Measurements from ENCODE around the gene TRMT13. TPM values are rescaled to one million over a fixed set of nuclear protein-coding genes. Genes with fewer than 3 reads are reported as not detected.

TRMT13 gene
- total RNA-seq, 2 donors from 2014 or later = 3.1 to 3.7 TPM

DNA sequence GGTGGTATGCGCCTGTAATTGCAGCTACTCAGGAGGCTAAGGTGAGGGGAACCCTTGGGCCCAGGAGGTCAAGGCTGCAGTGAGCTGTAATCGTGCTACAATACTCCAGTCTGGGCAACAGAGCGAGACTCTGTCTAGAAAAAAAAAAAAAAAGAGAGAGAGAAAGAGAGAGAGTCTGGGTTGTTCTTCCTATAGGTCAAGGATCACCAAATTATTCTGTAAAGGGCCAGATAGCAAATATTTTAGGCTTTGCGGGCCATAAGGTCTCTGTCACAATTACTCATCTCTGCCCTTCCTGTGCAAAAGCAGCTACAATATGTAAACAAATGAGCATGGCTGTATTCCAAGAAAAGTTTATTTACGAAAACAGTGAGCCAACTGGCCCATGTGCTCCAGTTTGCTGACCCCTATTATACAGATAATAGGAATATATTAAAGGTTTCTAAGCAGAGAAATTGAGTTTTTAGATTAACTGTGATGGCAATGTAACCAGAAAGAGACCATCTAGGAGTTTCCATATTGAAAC is 2.3 kb upstream of the TRMT13 start:
- Histone ChIP-seq H3K36me3 (no peaks in the 10 kb centered on the region), H3K27ac (no peak overlapping the region), H3K27me3 (no peaks in the 10 kb centered on the region), H3K4me1 (peaks cover 0 to 16% of the 10 kb centered on the region in 2 donors), H3K4me3 (no peak overlapping the region), H3K9me3 (no peaks in the 10 kb centered on the region)
- TF ChIP-seq, protein P1, sequence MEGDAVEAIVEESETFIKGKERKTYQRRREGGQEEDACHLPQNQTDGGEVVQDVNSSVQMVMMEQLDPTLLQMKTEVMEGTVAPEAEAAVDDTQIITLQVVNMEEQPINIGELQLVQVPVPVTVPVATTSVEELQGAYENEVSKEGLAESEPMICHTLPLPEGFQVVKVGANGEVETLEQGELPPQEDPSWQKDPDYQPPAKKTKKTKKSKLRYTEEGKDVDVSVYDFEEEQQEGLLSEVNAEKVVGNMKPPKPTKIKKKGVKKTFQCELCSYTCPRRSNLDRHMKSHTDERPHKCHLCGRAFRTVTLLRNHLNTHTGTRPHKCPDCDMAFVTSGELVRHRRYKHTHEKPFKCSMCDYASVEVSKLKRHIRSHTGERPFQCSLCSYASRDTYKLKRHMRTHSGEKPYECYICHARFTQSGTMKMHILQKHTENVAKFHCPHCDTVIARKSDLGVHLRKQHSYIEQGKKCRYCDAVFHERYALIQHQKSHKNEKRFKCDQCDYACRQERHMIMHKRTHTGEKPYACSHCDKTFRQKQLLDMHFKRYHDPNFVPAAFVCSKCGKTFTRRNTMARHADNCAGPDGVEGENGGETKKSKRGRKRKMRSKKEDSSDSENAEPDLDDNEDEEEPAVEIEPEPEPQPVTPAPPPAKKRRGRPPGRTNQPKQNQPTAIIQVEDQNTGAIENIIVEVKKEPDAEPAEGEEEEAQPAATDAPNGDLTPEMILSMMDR (IDR thresholded peaks at IDR 0.05) = no peak
- no peak for DNase-seq (ENCODE audit: low spot score)

DNA sequence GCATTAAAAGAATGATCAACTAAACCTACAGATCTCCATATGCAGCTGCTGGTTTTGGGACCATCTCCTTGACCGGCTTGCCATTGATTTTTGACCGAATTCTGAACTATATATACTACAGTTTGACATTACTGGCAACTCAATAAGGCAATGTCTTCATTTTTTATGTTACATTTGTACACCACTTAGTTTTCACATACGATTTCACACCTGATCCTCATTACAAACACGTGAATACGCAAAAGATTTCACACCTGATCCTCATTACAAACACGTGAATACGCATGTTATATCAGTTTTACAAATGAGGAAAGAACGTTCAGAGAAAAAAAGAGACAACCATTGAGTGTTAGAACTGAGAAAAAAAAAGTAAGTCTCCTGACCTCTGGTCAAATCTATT is 1.3 kb upstream of the TRMT13 start:
- DNase-seq (ENCODE audit: low spot score) = no peak
- no peak overlapping the region for H3K27ac ChIP-seq
- H3K36me3 ChIP-seq = no peaks in the 10 kb centered on the region
- peaks cover 0 to 18% of the 10 kb centered on the region in 2 donors for H3K4me1 ChIP-seq
- H3K9me3 ChIP-seq = no peaks in the 10 kb centered on the region
- no peaks in the 10 kb centered on the region for H3K27me3 ChIP-seq
- TF ChIP-seq, protein P1 (IDR thresholded peaks at IDR 0.05) = no peak
- peak overlapping the region in 1 of 2 donors; percentile 81 for H3K4me3 ChIP-seq

DNA sequence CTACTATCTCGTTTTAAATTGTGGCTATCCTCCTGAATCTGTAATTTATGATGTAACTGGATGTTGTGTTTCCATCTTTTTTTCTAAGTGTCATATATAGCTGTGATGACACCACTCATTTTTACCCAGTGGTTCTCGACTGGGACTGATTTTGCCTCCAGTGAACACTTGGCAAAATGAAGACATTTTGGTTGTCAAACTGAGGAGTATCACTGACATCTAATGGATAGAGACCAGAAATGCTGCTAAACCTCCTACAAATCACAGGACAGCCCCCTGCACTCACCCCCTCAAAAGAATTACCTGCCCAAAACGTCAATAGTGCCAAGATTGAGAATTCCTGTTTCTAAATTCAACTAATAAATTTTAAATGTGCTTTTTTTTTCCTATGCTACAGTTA is 1.9 kb downstream of the TRMT13 start:
- DNase-seq (ENCODE audit: low spot score) = no peak
- H3K4me3 ChIP-seq = no peak overlapping the region
- H3K27me3 ChIP-seq = no peaks in the 10 kb centered on the region
- no peaks in the 10 kb centered on the region for H3K9me3 ChIP-seq
- TF ChIP-seq, protein P1 (IDR thresholded peaks at IDR 0.05) = no peak
- peaks cover 22% of the 10 kb centered on the region for H3K36me3 ChIP-seq
- H3K4me1 ChIP-seq = peaks cover 0 to 18% of the 10 kb centered on the region in 2 donors
- H3K27ac ChIP-seq = no peak overlapping the region

DNA sequence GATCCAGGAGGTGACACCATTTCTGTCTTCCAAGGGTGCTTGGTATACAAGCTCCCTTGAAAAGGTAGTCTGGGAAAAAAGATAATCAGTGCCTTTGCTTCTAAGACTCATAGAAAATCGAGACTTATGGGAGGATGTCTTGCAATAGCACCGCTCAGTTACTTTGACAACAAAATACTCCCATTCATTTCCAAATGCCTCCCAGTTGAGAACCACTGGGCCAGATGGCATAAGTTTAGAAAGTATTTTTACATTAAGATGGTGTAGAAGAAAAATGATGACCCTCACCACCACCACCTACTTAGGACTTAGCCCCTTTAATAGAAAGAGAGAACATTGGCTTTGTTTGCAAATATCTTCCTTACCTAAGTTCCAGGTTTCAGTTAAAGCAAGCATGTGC is 4.6 kb downstream of the TRMT13 start:
- H3K4me1 ChIP-seq = peaks cover 0 to 11% of the 10 kb centered on the region in 2 donors
- H3K4me3 ChIP-seq = no peak overlapping the region
- no peaks in the 10 kb centered on the region for H3K9me3 ChIP-seq
- TF ChIP-seq, protein P1 (IDR thresholded peaks at IDR 0.05) = no peak
- peaks cover 40% of the 10 kb centered on the region for H3K36me3 ChIP-seq
- no peak for DNase-seq (ENCODE audit: low spot score)
- no peak overlapping the region for H3K27ac ChIP-seq
- H3K27me3 ChIP-seq = no peaks in the 10 kb centered on the region

DNA sequence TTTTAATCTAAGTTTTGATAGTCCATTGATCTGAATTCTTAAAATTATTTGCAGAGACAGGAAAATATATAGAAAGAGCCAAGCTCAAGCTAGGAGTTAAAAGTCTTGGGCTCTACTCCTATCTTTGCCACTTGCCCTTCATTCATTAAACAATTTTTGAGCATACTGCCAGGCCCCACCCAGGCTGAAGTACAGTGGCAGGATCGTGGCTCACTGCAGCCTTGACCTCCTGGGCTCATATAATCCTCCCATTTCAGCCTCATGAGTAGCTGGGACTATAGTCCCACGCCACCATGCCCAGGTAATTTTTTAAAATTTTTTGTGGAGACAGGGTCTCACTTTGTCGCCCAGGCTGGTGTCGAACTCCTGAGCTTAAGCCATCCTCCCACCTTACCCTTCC is 8.2 kb downstream of the TRMT13 start:
- Histone ChIP-seq H3K36me3 (peaks cover 63% of the 10 kb centered on the region), H3K4me1 (no peaks in the 10 kb centered on the region), H3K4me3 (no peak overlapping the region), H3K27ac (no peak overlapping the region), H3K27me3 (no peaks in the 10 kb centered on the region), H3K9me3 (no peaks in the 10 kb centered on the region)
- DNase-seq (ENCODE audit: low spot score) = no peak
- TF ChIP-seq, protein P1 (IDR thresholded peaks at IDR 0.05) = no peak

DNA sequence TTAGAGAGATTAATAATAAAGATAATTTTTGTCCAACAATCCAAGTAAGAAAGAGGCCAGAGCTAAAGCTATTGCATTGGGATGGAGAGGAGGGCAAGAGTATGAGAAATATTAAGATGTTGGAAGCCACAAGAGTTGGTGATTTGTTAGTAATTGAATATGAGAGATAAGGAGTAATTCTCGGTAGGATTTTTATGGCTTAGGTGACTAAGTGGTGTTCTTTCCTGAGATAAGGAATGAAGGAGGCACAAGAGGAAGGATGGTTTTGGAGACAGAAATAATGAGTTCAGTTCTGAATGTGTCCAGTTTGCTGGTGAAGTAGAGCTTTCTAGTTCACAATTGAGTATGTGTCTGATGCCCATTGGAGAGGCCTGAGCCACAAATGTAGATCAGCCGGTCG is 9.4 kb downstream of the TRMT13 start:
- Histone ChIP-seq H3K27me3 (no peaks in the 10 kb centered on the region), H3K36me3 (peaks cover 66% of the 10 kb centered on the region), H3K9me3 (no peaks in the 10 kb centered on the region), H3K4me3 (no peak overlapping the region), H3K4me1 (no peaks in the 10 kb centered on the region), H3K27ac (no peak overlapping the region)
- no peak for DNase-seq (ENCODE audit: low spot score)
- TF ChIP-seq, protein P1 (IDR thresholded peaks at IDR 0.05) = no peak

Measured in right atrium auricular region (tissue), 2 donors.